Activated naive CD8-positive, alpha-beta T cell treated with anti-CD3 and anti-CD28 coated beads for 36 hours (primary cell): ENCODE measurements around the gene STC2. TPM values are rescaled to one million over a fixed set of nuclear protein-coding genes. Genes with fewer than 3 reads are reported as not detected.

Experiments
- DNase-seq: peaks from one replicate; pipeline ENCODE4 v3.0.0; 2021
- H3K27ac Mint-ChIP-seq: one replicate; pipeline ENCODE4 v1.8.0; 2022; ENCODE audit warnings: mild to moderate bottlenecking, moderate library complexity, mixed read lengths
- H3K27me3 Mint-ChIP-seq: one replicate; pipeline ENCODE4 v1.8.0; 2022; ENCODE audit warnings: mild to moderate bottlenecking, mixed read lengths
- H3K36me3 Mint-ChIP-seq: one replicate; pipeline ENCODE4 v1.8.0; 2021; ENCODE audit warnings: mild to moderate bottlenecking, mixed read lengths
- H3K4me1 Mint-ChIP-seq: one replicate; pipeline ENCODE4 v1.8.0; 2021; ENCODE audit warnings: mixed read lengths
- H3K4me3 Mint-ChIP-seq: one replicate; pipeline ENCODE4 v1.8.0; 2022; ENCODE audit warnings: mild to moderate bottlenecking, moderate library complexity, mixed read lengths
- H3K9me3 Mint-ChIP-seq: one replicate; pipeline ENCODE4 v1.8.0; 2022; ENCODE audit warnings: mixed read lengths
- total RNA-seq, 2 experiments: library from RNA; stranded (reverse); gene quantifications; one replicate each; pipeline ENCODE4 v1.2.3, GENCODE V29; 2021

STC2 gene
- total RNA-seq, 2 experiments from 2014 or later, result 41.1 to 41.2 TPM

GRCh38 chr5:173282916-173283315 is 45.3 kb downstream of the STC2 start:
- peaks cover 56% of the 10 kb centered on the region for H3K27me3 Mint-ChIP-seq
- peaks cover 8% of the 10 kb centered on the region for H3K4me1 Mint-ChIP-seq
- H3K4me3 Mint-ChIP-seq, result peak overlapping the region; percentile 41
- DNase-seq, result no peak
- no peak overlapping the region for H3K27ac Mint-ChIP-seq
- peaks cover 3% of the 10 kb centered on the region for H3K9me3 Mint-ChIP-seq
- H3K36me3 Mint-ChIP-seq, result no peaks in the 10 kb centered on the region

DNA sequence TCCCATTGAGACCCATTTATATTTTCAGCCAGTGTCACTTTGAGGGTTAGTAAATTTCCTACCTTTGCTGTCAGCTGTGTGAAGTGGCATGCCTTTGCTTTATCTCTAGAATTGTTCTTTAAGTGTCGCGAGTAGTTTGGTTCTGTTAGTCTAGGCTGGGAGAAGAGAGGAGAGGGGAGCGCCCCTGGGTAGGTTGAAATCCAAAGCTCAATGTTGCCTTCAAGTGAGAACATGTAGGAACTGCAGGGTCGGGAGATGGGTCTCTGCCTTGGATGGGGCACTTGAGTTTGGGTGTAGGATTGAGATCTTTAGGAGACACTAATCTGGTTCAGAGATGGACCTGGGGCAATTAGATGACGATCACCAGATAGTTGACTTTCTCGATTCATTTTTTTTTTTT is 46.3 kb downstream of the STC2 start:
- no peak for DNase-seq
- H3K4me1 Mint-ChIP-seq, result peaks cover 5% of the 10 kb centered on the region
- H3K27ac Mint-ChIP-seq, result no peak overlapping the region
- H3K36me3 Mint-ChIP-seq, result no peaks in the 10 kb centered on the region
- peaks cover 52% of the 10 kb centered on the region for H3K27me3 Mint-ChIP-seq
- peaks cover 3% of the 10 kb centered on the region for H3K9me3 Mint-ChIP-seq
- no peak overlapping the region for H3K4me3 Mint-ChIP-seq

GRCh38 chr5:173279166-173279565 is 49.0 kb downstream of the STC2 start:
- Mint-ChIP-seq H3K27me3 (peaks cover 37% of the 10 kb centered on the region), H3K36me3 (no peaks in the 10 kb centered on the region), H3K27ac (no peak overlapping the region)

DNA sequence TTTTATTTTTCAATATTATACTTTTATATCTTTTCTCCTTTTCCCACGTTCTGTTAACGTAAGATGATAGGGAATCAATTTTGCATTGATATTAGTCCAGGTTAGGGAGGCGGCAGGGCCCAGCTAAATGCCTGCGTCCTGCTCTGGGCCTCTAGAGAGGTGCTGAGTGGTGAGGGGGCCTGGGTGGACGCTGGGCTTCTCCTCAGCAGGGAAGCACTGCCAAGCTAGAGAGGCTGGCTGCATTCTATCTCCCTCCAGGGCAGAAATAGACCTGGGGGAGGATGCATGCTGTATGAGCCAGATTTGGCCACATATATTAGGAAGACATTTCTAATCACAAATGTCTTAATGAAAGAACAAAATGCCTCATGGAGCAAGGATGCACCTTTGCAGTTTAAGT is 49.6 kb downstream of the STC2 start:
- Mint-ChIP-seq H3K27ac (no peak overlapping the region), H3K36me3 (no peaks in the 10 kb centered on the region), H3K27me3 (peaks cover 35% of the 10 kb centered on the region), H3K4me3 (no peak overlapping the region), H3K9me3 (no peaks in the 10 kb centered on the region), H3K4me1 (peaks cover 2% of the 10 kb centered on the region)
- DNase-seq, result no peak

More at GRCh38 chr5:173279166-173279565, 49.0 kb downstream of the STC2 start:
- H3K4me1 Mint-ChIP-seq, result peaks cover 3% of the 10 kb centered on the region
- no peaks in the 10 kb centered on the region for H3K9me3 Mint-ChIP-seq
- DNase-seq, result no peak
- no peak overlapping the region for H3K4me3 Mint-ChIP-seq

DNA sequence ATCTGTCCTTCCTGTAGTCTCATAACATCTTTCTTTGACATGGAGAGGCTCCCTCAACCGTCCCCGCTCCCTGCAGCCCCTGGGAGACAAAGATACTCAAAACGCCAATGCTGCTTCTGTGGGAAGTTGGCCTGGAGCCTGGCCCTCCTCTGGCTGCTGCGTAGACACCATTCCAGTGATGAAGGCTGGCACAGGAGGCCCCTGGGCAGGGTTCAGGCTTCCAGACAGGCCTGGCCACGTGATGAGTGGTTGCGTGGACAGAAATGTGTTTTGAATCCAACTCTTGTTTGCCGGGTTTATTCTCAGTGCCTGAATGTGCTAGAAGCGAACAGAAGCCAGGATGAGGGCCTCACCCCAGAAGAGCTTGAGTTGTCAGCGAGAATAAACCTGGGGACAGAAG is 50.0 kb downstream of the STC2 start:
- no peak for DNase-seq
- Mint-ChIP-seq H3K27me3 (peaks cover 31% of the 10 kb centered on the region), H3K4me3 (no peak overlapping the region), H3K36me3 (no peaks in the 10 kb centered on the region), H3K27ac (no peak overlapping the region), H3K9me3 (no peaks in the 10 kb centered on the region), H3K4me1 (no peaks in the 10 kb centered on the region)

- no peak overlapping the region for H3K27ac Mint-ChIP-seq
Observed at GRCh38 chr5:173274771-173275170, 53.4 kb downstream of the STC2 start.

DNA sequence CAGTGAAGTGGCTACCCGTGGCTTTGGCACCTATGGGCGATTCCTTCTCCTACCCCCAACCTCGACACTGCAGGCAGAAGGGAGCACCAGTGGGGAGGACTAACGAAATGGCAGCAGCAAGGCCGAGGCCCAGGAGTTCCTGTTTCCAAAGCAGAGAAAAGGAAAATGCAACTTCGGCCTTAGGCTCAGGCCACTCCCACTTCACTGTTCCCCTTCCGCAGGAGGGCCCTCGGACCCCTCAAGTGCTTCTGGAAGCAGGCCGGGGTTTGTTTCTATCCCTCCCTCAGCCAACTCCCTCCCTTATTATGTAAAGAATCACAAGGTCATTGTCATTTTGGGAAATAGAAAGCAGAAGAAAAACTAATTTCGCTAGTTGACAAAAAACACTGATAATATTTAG is 56.8 kb downstream of the STC2 start:
- Mint-ChIP-seq H3K27ac (no peak overlapping the region), H3K9me3 (peaks cover 2% of the 10 kb centered on the region), H3K4me1 (no peaks in the 10 kb centered on the region), H3K27me3 (peaks cover 29% of the 10 kb centered on the region), H3K4me3 (no peak overlapping the region), H3K36me3 (peaks cover 2% of the 10 kb centered on the region)
- no peak for DNase-seq

More at GRCh38 chr5:173274771-173275170, 53.4 kb downstream of the STC2 start:
- H3K36me3 Mint-ChIP-seq, result peaks cover 2% of the 10 kb centered on the region
- peaks cover 23% of the 10 kb centered on the region for H3K27me3 Mint-ChIP-seq
- peaks cover 2% of the 10 kb centered on the region for H3K9me3 Mint-ChIP-seq
- DNase-seq, result no peak
- no peaks in the 10 kb centered on the region for H3K4me1 Mint-ChIP-seq
- no peak overlapping the region for H3K4me3 Mint-ChIP-seq

DNA sequence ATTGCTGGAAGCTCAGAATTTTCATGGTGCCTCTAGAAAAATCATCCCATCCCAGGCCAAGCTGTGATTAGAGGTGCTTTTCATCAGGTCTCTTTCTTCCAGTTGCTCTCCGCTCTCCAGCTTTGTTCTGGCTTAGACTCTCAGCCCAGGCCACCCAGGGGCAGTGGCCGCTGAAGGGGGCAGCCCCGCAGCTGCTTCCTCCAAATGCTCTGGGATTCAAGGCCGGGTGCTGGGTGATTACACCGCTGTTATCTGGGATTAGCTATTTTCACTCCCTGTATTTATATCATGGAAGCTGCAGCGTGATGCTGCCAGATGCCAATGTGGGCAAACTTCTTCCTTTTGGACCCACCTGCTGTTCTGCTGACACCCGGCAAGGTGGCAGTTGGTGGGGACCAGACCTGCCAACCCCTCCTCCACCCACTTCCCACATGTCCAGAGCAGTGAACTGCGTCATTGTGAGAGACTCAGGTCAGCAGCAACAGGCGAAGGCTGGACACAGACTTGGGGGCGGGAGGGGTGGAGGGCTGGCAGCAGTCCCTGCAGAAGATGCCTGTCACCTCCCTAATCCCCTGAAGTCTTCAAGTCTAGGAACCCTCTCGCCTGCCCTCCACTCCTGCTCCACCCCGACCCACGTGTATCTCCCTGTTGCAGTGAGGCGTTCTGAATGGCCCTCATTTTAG is 59.3 kb downstream of the STC2 start:
- Mint-ChIP-seq H3K4me1 (no peaks in the 10 kb centered on the region), H3K36me3 (peaks cover 2% of the 10 kb centered on the region), H3K9me3 (peaks cover 2% of the 10 kb centered on the region), H3K27ac (no peak overlapping the region), H3K27me3 (peaks cover 34% of the 10 kb centered on the region), H3K4me3 (no peak overlapping the region)
- no peak for DNase-seq

GRCh38 chr5:173265433-173265832 is 62.8 kb downstream of the STC2 start:
- no peaks in the 10 kb centered on the region for H3K36me3 Mint-ChIP-seq
- H3K4me1 Mint-ChIP-seq, result no peaks in the 10 kb centered on the region
- peaks cover 31% of the 10 kb centered on the region for H3K27me3 Mint-ChIP-seq
- no peak overlapping the region for H3K4me3 Mint-ChIP-seq
- no peaks in the 10 kb centered on the region for H3K9me3 Mint-ChIP-seq
- no peak for DNase-seq
- H3K27ac Mint-ChIP-seq, result no peak overlapping the region

Other genes starting within 250 kb of the STC2 start
- 10 to 100 TPM; 27.4 to 29.4 TPM for gene BNIP1, start 183.9 kb downstream of the STC2 start, total RNA-seq
- under 1 TPM; 0.12 to 0.21 TPM for gene NKX2-5, start 93.2 kb downstream of the STC2 start, total RNA-seq